Cardiac septum (tissue), 1 donor: ENCODE results near the gene NKAIN4. TPM values are rescaled to one million over a fixed set of nuclear protein-coding genes. Genes with fewer than 3 reads are reported as not detected.
"Not testable (repeated sequence)": the region's sequence is repeated elsewhere in the genome, so short reads cannot be mapped to it uniquely, and the experiment has no call there.

Source experiments
- DNase-seq: peaks from one replicate; pipeline ENCODE4 v3.0.0-alpha.2; 2020; ENCODE audit warnings: low spot score
- intact Hi-C: fragments of 100-400 bp; cut with DNase I; formaldehyde crosslinking; loops from one replicate; pipeline ENCODE4 v1.14.0; 2022
- total RNA-seq: library from RNA; stranded (reverse); fragmentation: NEBNext Ultra II Directional; extraction: Animal tissue kit (Norgen Biotek cat#: 25700); gene quantifications from one replicate; pipeline ENCODE4 v1.2.1, GENCODE V29; 2021
- donor health status: DM: no; HTN: no; CAD: no.

NKAIN4 gene
- total RNA-seq, 1 donor from 2014 or later: not detected

DNA sequence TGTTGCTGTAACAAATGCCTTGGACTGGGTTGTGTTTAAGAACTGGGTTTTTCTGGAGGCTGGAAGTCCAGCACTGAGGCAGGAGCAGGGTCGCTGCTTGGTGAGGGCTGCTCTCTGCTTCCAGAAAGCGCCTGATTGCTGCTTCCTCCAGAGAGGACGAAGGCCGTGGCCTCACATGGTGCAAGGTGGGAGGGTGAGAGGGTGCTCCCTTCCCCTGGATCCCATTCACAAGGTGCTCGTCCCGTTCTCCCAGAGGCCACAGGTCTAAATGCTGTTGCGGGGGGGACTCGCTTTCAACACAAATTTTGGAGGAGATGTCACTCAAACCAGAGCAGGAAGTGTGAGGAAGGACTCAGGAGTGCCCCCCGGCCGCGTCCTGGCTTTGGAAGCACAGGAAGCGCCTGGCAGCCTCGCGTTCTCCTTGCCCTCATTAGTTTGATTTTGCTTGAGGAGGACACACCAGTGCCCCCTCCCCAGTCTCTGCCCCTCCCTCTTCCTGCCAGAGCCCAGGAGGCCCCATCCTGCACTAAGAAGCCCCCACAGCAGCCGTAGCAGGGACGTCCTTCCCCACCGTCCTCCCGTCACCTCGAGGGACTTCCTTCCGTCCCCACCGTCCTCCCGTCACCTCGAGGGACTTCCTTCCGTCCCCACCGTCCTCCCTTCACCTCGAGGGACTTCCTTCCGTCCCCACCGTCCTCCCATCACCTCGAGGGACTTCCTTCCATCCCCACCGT is 7.7 kb upstream of the NKAIN4 start:
- intact Hi-C loops: no loop called here
- no peak for DNase-seq

DNA sequence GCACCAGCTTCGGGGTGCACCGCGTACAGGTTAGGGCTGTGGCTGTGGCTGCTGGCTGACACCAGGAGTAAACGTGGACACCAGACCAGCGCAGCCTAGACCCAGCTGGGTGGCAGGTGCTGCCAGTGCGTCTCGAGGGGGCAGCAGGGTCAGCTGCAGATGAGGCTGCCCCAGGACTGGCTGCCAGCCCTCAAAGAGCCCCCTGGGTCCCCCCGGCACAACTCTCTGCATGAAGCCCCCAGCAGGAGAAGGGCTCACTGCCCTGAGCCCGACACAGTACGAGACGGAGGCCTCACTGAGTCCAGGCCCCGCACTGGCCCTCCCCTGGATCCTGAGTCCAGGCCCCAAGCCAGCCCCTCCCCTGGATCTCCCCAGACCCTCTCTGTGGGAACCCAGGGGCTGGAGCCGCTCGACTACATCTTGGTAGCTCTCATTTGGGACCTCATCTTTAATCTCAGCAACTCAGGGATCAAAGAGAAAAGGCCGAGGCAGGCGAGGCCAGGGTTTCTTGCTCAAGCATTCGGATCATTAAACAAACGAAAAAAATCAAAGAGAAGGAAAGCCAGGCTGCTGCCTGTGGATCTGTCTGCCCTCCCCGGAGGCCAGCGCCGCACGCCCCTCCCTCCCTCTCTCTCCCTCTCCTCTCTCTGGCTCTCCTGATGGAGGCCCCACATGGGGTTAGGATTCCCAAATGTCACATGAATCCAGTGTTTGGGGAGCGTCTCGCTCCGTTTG is 7.0 kb upstream of the NKAIN4 start:
- intact Hi-C loops: no loop called here
- no peak for DNase-seq

DNA sequence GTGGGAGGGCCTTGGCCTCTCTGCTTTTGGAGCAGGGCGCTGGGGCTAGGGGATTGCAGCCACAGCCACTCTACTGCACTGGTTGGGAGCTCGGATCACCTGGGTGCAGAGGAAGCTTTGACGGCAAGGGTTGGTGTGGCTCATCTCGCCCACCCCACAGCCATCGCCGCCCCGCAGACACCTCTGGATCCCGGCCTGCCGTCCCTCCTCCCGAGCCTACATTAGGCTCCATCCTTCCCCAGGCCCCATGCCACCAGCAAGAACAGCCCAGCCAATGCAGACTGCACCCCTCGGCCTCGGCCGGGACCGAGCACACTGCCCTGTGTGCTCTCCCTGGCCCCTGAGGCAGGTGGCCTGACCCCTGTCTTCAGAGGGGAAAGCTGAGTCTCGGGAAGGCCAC is 6.3 kb upstream of the NKAIN4 start:
- intact Hi-C loops: no loop called here

DNA sequence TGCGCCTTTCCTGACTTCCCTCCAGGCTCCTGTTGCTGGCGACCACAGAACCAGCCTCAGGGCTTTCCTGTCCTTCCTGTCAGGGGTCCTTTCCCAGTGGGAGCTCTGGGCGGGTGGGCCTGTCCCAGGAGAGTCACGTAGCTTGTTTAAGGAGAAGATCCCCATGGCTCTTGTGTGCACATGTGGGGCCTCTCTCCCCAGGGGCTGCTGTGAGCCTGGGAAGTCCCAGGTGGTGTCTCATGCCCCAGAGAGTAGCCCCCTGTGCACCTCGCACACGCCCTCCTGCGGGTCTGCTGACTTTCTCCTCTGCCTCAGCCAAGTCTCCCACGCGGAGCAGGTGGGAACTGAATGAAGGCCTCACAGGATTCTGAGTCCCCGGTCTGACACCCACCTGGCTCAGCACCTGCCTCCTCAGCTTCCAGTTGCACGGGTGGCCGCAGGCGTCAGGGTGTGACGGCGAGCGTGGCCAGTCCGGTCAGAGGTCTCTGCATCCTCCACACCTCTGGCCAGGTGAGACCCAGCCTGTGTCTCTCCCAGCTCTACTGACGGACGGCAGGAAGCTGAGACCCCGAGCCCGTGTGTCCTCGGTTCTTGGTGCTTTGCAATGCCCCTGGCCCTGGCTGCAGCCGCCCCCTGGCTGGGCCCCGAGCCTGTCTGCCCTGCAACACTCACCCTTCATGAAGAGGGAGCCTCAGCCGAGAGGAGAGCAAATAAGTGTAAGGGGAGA is 5.6 kb upstream of the NKAIN4 start:
- no peak for DNase-seq
- intact Hi-C loops: no loop called here

More for the DNA sequence above, 6.3 kb upstream of the NKAIN4 start:
- DNase-seq: no peak

DNA sequence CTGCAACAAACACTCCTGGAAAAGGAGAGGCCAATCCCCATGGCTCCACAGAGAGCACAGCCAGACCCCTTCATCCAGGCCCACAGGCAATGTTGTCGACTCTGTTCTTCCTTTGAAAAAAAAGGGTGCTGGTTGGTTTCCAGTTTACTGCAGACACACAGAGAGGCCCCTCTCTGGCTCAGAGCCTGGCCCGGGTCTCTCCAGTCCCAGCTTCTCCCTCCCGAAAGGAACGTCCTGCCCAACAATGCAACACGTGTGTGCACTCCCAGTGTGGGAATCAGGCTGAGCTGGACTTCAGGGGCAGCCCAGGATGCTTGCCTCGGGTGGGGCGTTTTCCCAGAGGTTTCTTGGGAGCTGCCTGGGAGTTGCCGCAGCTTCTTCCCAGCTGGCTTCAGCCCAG is 4.5 kb upstream of the NKAIN4 start:
- DNase-seq: no peak
- intact Hi-C loops: no loop called here

DNA sequence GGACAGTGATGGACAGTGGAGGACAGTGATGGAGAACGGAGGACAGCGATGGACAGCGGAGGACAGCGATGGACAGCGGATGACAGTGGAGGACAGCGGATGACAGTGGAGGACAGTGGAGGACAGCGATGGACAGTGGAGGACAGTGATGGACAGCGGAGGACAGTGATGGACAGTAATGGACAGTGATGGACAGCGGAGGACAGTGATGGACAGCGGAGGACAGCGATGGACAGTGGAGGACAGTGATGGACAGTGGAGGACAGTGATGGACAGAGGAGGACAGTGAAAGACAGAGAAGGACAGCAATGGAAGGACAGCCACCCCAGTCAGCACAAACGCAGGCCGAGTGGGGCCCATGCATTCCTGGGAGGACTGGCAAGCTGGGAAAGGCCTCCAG is 3.4 kb upstream of the NKAIN4 start:
- DNase-seq: no peak
- intact Hi-C loops: no loop called here

DNA sequence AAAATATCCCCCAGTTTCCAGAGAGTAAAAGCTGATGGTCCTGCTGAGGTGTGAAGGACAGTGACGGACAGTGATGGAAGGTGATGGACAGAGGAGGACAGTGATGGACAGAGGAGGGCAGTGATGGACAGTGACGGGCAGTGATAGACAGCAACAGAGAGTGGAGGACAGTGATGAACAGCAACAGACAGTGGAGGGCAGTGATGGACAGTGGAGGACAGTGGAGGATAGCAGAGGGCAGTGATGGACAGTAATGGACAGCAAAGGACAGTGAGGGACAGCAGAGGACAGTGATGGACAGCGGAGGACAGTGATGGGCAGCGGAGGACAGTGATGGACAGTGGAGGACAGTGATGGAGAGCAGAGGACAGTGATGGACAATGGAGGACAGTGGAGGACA is 2.7 kb upstream of the NKAIN4 start:
- intact Hi-C loops: no loop called here
- DNase-seq: no peak

DNA sequence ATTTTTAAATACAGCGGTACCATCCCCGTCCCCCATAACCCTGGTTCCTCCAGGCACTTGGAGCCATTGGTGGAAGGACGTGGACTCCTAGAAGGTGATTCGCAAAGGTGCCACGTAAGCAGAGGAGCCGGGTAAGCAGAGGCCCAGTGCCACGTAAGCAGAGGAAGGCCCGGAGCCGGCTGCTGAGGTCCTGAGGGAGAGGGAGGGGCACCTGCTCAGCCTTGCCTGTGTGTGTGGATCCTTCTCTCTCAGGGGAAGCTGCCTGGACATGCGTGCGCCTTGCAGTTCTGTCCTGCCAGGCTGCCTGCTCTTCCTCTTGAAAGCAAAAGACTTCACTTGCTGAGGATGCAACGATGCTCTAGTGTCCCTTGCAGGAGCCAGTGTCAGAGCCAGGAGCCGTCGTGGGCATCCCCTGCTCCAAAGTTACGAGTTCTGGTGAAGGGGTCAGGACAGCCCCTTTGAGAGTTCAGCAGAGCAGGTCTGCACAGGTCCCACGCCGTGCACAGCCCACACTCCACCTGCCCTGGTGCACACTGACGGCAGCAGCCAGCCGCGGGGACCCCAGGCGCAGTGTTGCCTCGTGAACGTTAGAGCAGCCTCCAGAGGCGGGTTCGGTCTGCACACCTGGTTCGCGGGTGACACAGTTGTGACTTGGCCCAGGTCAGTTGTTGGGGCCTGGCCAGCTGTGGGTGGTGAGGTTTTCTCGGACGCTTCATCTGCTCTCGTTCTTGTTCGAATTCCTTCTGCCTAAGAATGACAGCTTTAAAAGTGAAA is 1.9 kb upstream of the NKAIN4 start:
- DNase-seq: no peak
- intact Hi-C loops: no loop called here

DNA sequence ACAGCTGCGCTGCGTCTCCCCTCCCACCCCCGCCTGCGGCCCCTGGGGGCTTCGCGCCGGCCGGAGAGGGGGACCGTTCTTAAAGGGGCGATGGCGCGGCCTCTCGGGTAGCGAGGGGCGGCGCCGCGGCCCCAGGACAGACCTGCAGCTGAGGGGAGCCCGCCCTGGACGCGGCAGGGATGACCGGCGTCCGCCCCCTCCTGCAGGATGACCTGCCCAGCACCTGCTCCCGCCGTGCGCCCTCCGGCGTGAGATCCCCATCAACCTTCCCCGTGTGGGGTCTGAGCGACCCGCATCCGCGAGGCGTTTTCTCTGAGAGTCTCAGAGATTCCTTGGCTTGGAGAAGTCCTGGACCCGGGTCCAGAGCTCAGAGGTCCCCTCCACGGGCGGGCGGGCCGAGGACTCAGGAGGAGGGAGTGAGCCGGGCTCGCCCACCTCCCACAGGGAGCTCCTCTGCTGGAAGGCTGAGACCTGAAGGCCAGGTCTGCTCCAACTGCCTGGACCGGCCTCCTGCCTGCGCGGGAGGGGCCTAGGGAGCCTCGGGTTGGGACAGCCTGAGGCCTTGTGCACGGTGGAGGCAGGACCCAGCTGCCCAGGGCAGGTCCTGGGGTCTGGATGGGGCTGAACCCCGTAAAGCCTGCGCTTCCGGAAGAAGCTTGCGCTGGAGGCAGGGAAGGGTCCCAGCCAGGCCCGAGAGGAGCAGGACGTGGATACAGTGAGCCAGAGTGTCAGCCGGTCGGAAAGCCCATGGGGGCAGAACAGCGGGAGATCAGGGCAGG is 532 bp upstream of the NKAIN4 start:
- no peak for DNase-seq
- intact Hi-C loops: no loop called here

DNA sequence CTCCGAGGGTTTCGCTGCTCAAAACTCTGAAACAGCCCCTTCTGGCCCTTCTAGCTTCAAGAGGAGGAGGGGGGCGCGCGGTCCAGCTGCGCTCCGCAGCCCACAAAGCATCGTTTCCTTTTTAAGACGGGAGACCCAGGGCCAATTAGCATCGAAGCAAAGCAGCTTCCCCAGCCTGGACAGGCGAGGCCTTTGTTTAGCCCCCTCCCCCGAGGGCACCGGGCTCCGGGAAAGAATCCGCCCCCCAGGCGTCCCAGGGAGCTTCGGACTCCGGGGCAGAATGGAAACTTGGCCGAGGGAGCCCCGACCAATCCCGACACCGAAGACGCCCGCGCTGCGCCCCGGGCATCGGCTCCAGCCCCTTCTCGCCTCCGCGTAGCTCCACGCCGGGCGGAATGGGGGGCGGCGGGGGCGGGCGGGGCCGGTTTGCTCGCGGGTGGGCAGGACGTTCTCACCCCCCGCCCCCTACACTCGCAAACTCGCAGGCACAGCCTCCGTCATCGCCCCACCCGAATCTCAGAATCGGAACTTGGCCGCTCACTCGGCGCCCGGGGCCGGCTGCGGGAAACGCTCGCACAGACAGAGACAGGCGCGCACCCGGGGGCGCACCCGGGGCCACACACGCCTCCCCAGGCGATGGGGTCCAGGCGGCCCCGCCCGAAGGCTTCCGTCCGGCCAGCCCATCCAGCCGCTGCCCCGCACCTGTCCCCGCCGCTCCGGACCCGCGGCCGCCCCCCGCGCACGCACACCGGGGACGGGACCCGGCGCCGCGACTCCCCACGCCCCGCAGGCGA is 628 bp downstream of the NKAIN4 start:
- intact Hi-C loops: no loop called here
- DNase-seq: no peak

DNA sequence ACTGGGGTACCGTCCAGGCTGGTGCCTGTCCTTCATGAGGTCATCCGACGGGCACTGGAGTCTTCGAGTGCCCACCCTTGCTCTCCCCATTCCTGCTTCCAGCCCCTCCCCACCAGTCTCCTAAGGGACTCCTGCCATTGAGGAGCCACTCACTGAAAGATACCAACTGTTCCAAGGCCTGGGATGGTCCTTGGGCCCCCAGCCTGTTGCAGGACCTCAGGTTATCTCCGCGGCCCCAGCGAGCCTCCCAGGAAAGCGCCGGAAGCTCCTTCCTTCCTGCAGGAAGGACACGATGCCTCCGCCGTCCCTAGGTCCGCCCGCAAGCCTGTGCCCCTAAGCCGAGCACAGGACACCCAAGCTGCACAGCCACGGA is 1.2 kb downstream of the NKAIN4 start:
- intact Hi-C loops: no loop called here
- DNase-seq: no peak

DNA sequence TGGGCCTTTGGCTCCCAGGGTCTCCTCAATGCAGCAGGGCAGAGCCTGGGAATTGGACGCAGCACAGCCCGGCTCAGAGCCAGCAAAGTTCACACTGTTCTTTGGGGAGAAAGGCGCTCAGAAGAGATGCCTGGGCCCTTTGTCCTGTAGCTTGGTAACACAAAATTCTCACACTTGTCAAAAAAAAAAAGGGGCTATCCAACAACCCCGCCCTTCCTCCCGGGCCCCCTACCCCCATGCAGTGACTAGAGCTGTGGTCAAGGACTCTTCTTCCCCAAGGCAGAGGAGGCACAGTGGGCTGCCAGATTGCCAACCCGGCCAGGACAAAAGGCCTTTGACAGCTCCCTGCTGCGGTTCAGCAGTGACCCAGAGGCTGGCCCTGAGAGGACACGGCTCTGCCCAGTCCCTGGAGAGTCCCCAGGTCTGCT is 2.0 kb downstream of the NKAIN4 start:
- intact Hi-C loops: no loop called here
- DNase-seq: no peak

DNA sequence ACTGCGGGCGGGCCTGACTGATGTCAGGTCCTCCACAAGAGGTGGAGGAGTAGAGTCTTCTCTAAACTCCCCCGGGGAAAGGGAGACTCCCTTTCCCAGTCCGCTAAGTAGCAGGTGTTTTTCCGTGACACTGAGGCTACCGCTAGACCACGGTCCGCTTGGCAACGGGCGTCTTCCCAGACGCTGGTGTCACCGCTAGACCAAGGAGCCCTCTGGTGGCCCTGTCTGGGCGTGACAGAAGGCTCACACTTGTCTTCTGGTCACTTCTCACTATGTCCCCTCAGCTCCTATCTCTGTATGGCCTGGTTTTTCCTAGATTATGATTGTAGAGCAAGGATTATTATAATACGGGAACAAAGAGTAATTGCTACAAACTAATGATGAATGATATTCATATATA is 2.9 kb downstream of the NKAIN4 start:
- DNase-seq, intact Hi-C loops: not testable (repeated sequence)

DNA sequence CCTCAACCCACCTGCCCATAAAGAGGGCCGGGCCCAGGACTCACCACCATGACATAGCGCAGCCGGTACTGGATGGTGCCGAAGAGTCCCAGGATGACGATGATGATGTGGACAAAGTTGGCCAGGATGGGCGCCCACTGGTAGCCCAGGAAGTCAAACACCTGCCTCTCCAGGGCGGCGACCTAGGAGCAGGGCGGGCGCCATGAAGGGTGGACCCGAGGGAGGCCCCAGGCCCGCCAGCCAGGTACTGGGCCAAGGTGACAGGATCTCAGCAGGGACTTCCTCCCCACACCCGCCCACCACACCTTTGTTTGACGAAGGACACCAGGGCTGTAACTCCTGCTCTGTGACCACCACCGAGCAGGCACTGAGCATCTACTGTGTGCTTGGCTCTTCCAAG is 4.4 kb downstream of the NKAIN4 start:
- intact Hi-C loops: no loop called here
- DNase-seq: no peak

DNA sequence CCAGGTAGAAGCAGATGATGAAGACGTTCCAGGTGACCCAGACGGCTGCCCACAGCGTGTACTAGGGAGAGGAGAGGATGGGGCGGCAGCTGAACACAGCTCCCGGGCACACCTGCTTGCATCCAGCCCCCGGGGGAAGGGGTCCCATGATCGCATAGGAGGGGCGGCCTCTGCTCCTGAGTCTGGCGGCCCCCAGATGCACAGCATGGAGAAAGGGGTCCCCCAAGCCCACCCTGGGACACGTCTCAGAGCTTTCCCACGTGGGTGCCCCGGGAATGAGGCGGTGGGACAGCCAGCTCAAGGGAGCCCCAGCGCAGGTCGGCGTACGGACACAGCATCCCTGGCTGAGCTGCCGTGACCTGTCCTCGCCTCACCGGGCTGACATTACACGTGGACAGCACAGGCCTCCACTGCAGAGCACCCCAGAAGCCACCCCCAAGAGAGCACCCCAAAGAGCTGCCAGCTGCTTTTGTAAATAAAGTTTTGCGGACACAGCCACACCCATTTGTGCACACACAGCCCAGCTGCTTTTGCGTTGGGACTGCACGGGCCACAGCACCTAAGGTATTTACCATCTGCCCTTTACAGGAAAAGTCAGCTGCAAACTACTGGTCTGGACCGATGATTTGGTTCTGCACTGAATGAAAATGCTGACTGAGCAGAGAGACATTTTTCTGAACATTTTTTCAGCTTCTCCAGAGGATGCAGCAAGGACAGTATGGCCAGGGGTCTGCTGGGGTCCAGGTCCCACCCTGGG is 5.2 kb downstream of the NKAIN4 start:
- intact Hi-C loops: no loop called here
- no peak for DNase-seq

DNA sequence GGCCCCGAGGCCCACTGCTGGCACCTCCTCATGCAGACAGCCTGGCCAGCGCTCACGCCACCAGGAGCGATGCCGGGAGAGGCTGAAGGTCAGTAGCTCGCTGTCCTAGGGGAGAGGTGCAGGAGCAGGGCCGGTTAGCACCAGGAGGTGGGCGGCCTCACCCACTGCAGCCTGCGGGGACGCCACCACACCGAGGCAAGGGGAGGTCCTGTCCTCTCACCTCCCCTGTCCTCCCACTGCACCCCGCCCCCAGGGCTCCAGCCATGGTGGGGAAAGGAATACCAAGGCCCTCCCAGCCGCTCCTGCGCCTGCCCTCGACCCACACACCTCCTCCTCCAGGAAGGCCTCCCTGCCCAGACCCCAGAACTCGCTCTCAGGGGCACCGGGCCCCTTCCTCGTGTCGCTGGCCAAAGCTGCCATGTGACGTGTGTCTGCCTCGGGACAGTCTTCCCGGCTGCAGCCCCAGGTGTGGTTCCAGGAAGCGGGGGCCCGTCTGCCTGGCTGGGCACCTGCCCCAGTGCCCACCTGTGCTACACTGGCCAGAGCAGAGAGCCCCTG is 6.5 kb downstream of the NKAIN4 start:
- intact Hi-C loops: no loop called here
- no peak for DNase-seq

DNA sequence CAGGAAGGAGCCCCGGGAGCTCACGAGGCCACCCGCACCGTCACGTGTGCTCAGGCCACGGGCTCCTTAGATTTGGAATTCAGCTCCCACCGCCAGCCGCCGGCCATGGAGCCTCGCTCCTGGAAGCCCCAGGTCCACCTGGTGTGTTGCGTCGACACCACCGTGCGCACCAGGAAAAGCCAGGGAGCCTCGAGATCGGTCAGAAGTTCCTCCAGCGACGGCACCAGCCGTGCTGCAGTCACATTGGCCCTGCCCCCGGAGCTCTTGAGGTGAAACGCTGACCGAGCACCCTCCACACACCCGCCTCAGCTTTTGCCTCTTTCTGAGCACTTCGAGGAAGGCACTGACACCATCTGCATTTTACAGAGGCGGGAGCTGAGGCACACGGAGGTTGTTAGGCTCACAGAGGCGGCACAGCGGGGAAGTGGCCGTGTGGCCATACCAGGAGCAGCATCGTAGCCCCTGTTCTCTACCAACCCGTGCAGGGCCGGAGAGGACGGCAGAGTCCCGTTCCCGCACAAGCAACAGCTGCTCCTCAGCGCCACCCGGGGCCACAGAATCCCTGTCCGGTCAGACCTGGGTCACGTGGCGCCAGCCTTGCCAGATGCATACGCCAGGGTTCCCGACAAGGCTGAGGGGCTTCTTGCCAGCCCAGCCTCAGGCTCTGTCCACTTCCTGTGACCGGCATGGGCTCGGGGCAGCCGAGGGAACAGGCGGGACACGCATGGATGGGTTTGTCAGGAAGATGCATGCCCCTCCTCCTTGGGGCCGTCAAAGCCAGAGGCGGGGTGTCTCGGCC is 7.6 kb downstream of the NKAIN4 start:
- no peak for DNase-seq
- intact Hi-C loops: no loop called here
